WTC11 (cell line): ENCODE data around the gene OGT. TPM values are rescaled to one million over a fixed set of nuclear protein-coding genes. Genes with fewer than 3 reads are reported as not detected.

Experiments
- ATAC-seq: fragments of 200-7000 bp; cut with Tn5 transposase; 2 replicates; pipeline ENCODE4 v1.10.0; 2021; ENCODE audit warnings: mild to moderate bottlenecking, moderate library complexity
- CTCF ChIA-PET: fragments of 300-600 bp; sonication (Branson Sonifier 250); formaldehyde crosslinking; loops from one replicate; lab custom pipeline; 2021; ENCODE audit warnings: antibody characterized with exemption; lab: Charles Lee
- POLR2A ChIA-PET: fragments of 350-600 bp; sonication (Branson Sonifier 250); formaldehyde crosslinking; loops from one replicate; lab custom pipeline; 2021; ENCODE audit warnings: antibody characterized with exemption; lab: Charles Lee
- DNase-seq: peaks from one replicate; pipeline ENCODE4 v3.0.0; 2021; ENCODE audit warnings: low spot score
- H3K27ac Mint-ChIP-seq: 2 replicates; pipeline ENCODE4 v1.8.0; 2021; ENCODE audit warnings: mixed read lengths
- H3K27me3 Mint-ChIP-seq: 2 replicates; pipeline ENCODE4 v1.8.0; 2021; ENCODE audit warnings: low read depth, mild to moderate bottlenecking, moderate library complexity, mixed read lengths
- H3K36me3 Mint-ChIP-seq: 2 replicates; pipeline ENCODE4 v1.8.0; 2021; ENCODE audit warnings: mixed read lengths
- H3K4me1 Mint-ChIP-seq: 2 replicates; pipeline ENCODE4 v1.8.0; 2022; ENCODE audit warnings: mixed read lengths
- H3K4me3 Mint-ChIP-seq: 2 replicates; pipeline ENCODE4 v1.8.0; 2021; ENCODE audit warnings: mild to moderate bottlenecking, moderate library complexity, mixed read lengths
- H3K9me3 Mint-ChIP-seq: 2 replicates; pipeline ENCODE4 v1.8.0; 2021; ENCODE audit warnings: mixed read lengths
- CBFB ChIP-seq: sonication (generic); formaldehyde crosslinking; IDR thresholded peaks from 2 replicates; pipeline ENCODE4 v1.8.1; 2022; ENCODE audit warnings: mild to moderate bottlenecking, low read depth, missing genetic modification reagents
- CREM ChIP-seq: sonication (generic); formaldehyde crosslinking; IDR thresholded peaks from 2 replicates; pipeline ENCODE4 v1.8.1; 2022; ENCODE audit warnings: mild to moderate bottlenecking, missing genetic modification reagents, moderate library complexity
- CTCF ChIP-seq: fragments of 200-600 bp; IDR thresholded peaks from 2 replicates; pipeline ENCODE4 v1.8.0; 2022; ENCODE audit warnings: antibody characterized with exemption
- FOXJ3 ChIP-seq: sonication (generic); formaldehyde crosslinking; IDR thresholded peaks from 2 replicates; pipeline ENCODE4 v1.9.0; 2021; ENCODE audit warnings: missing genetic modification reagents, mild to moderate bottlenecking, borderline replicate concordance
- FOXP1 ChIP-seq: sonication (generic); formaldehyde crosslinking; IDR thresholded peaks from 2 replicates; pipeline ENCODE4 v1.8.0; 2022; ENCODE audit warnings: missing genetic modification reagents, mild to moderate bottlenecking, moderate library complexity, borderline replicate concordance
- GTF2I ChIP-seq: fragments of 250-450 bp; sonication (Bioruptor Pico); conservative IDR thresholded peaks from 2 replicates; pipeline ENCODE4 v1.4.0; 2021; ENCODE audit warnings: mild to moderate bottlenecking
- IRF1 ChIP-seq: sonication (generic); formaldehyde crosslinking; IDR thresholded peaks from 2 replicates; pipeline ENCODE4 v1.8.0; 2023; ENCODE audit warnings: missing genetic modification reagents
- IRF2 ChIP-seq: sonication (generic); formaldehyde crosslinking; IDR thresholded peaks from 2 replicates; pipeline ENCODE4 v1.8.0; 2022; ENCODE audit warnings: low read depth, missing genetic modification reagents, borderline replicate concordance
- MXD4 ChIP-seq: fragments of 250-450 bp; sonication (Bioruptor Pico); IDR thresholded peaks from 2 replicates; pipeline ENCODE4 v1.8.0; 2021; ENCODE audit warnings: mild to moderate bottlenecking, moderate library complexity, borderline replicate concordance
- PRDM15 ChIP-seq: sonication (generic); formaldehyde crosslinking; IDR thresholded peaks from 2 replicates; pipeline ENCODE4 v1.8.0; 2022; ENCODE audit warnings: missing genetic modification reagents
- ZNF232 ChIP-seq: sonication (generic); formaldehyde crosslinking; IDR thresholded peaks from 2 replicates; pipeline ENCODE4 v1.8.0; 2022; ENCODE audit warnings: mild to moderate bottlenecking, missing genetic modification reagents
- ZNF263 ChIP-seq: sonication (generic); formaldehyde crosslinking; IDR thresholded peaks from 2 replicates; pipeline ENCODE4 v1.8.1; 2022; ENCODE audit warnings: low read depth, mild to moderate bottlenecking, moderate library complexity, missing genetic modification reagents
- ZSCAN18 ChIP-seq: fragments of 250-450 bp; sonication (Bioruptor Pico); IDR thresholded peaks from 2 replicates; pipeline ENCODE4 v2.1.2; 2022; ENCODE audit warnings: mild to moderate bottlenecking, moderate library complexity
- total RNA-seq: library from RNA; stranded (reverse); gene quantifications from 3 replicates; pipeline ENCODE4 v1.2.3, GENCODE V29; 2021
- TF ChIP-seq, protein P1 (sequence below): sonication (generic); formaldehyde crosslinking; IDR thresholded peaks from 2 replicates; pipeline ENCODE4 v1.8.1; 2022; ENCODE audit warnings: low read depth, missing genetic modification reagents, borderline replicate concordance
- TF ChIP-seq, protein P2 (sequence below): fragments of 250-450 bp; sonication (Bioruptor Pico); IDR thresholded peaks from 2 replicates; pipeline ENCODE4 v1.8.0; 2021; ENCODE audit warnings: mild to moderate bottlenecking

OGT gene
- total RNA-seq, 1 experiment from 2014 or later, result 126 TPM

GRCh38 chrX:71618303-71618721 is 85.4 kb downstream of the OGT start, which contains the start of gene CXCR3:
CXCR3 (minus strand) TSS chrX:71618511; CDS start chrX:71618449, 62 bp downstream.
- Mint-ChIP-seq H3K9me3 (no peaks in the 10 kb centered on the region), H3K4me1 (no peaks in the 10 kb centered on the region; the same call in 1 of the 2 replicates), H3K36me3 (peaks cover 4% of the 10 kb centered on the region; the same call in 1 of the 2 replicates), H3K4me3 (no peak within 1 kb of the TSS), H3K27ac (no peak within 1 kb of the TSS), H3K27me3 (no peaks in the 10 kb centered on the region)
- ChIA-PET POLR2A (no interaction called here), CTCF (interaction anchor here (0.6 kb wide), 1 partner anchor 78 kb away, joined by 3 read pairs; no protein-coding TSS in a partner anchor)
- DNase-seq (no peak), ATAC-seq (no peak)
- TF ChIP-seq PRDM15 (CRISPR knock-in tag) (no peak), MXD4 (CRISPR knock-in tag) (no peak), ZNF263 (CRISPR knock-in tag) (no peak), IRF2 (CRISPR knock-in tag) (no peak), IRF1 (no peak), CBFB (CRISPR knock-in tag) (no peak), FOXP1 (CRISPR knock-in tag) (no peak)
- TF ChIP-seq, protein P1, sequence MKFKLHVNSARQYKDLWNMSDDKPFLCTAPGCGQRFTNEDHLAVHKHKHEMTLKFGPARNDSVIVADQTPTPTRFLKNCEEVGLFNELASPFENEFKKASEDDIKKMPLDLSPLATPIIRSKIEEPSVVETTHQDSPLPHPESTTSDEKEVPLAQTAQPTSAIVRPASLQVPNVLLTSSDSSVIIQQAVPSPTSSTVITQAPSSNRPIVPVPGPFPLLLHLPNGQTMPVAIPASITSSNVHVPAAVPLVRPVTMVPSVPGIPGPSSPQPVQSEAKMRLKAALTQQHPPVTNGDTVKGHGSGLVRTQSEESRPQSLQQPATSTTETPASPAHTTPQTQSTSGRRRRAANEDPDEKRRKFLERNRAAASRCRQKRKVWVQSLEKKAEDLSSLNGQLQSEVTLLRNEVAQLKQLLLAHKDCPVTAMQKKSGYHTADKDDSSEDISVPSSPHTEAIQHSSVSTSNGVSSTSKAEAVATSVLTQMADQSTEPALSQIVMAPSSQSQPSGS, result no peak

DNA sequence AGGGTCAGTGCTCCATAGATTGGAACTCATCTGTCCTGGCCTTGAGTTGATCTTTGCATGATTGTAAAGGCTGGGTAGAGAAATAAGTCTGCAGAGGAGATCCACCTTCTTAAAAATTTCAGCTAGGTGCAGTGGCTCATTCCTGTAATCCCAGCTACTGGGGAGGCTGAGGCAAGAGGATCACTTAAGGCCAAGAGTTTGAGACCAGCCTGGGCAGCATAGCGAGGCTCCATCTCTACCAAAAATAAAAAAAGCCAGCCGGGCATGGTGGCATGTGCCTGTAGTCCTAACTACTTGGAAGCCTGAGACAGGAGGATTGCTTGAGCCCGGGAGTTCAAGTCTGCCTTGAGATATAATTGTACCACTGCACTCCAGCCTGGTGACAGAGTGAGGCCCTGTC is 85.9 kb downstream of the OGT start:
- POLR2A ChIA-PET, result no interaction called here
- H3K4me3 Mint-ChIP-seq, result no peak overlapping the region
- no peaks in the 10 kb centered on the region; the same call in 1 of the 2 replicates for H3K36me3 Mint-ChIP-seq
- no peaks in the 10 kb centered on the region for H3K9me3 Mint-ChIP-seq
- no peak for DNase-seq
- TF ChIP-seq, protein P2, sequence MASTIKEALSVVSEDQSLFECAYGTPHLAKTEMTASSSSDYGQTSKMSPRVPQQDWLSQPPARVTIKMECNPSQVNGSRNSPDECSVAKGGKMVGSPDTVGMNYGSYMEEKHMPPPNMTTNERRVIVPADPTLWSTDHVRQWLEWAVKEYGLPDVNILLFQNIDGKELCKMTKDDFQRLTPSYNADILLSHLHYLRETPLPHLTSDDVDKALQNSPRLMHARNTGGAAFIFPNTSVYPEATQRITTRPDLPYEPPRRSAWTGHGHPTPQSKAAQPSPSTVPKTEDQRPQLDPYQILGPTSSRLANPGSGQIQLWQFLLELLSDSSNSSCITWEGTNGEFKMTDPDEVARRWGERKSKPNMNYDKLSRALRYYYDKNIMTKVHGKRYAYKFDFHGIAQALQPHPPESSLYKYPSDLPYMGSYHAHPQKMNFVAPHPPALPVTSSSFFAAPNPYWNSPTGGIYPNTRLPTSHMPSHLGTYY (CRISPR knock-in tag), result no peak
- TF ChIP-seq ZSCAN18 (CRISPR knock-in tag) (no peak), FOXP1 (CRISPR knock-in tag) (no peak), FOXJ3 (no peak), GTF2I (CRISPR knock-in tag) (no peak), CREM (CRISPR knock-in tag) (no peak), CTCF (no peak), ZNF232 (no peak)
- TF ChIP-seq, all 79 proteins: peak for 0
- no peaks in the 10 kb centered on the region; the same call in 1 of the 2 replicates for H3K4me1 Mint-ChIP-seq
- H3K27ac Mint-ChIP-seq, result no peak overlapping the region
- CTCF ChIA-PET, result no interaction called here
- no peak for ATAC-seq
- H3K27me3 Mint-ChIP-seq, result no peaks in the 10 kb centered on the region
